C4-2B (cell line): ENCODE data around the gene OR8B4.
A peak's percentile ranks its signal among the peaks of the same experiment; 100 is the strongest.
"Not testable (repeated sequence)": the region's sequence is repeated elsewhere in the genome, so short reads cannot be mapped to it uniquely, and the experiment has no call there.

ENCODE experiments used
- H3K27ac ChIP-seq: fragments of 450-650 bp; 2 replicates; pipeline ENCODE4 v1.5.1; 2017
- ZFX ChIP-seq: fragments of 450-650 bp; IDR thresholded peaks from 2 replicates; pipeline ENCODE4 v1.6.1; 2017
- TF ChIP-seq, protein P1 (sequence below): fragments of 450-650 bp; conservative IDR thresholded peaks from 2 replicates; pipeline ENCODE4 v1.5.1; 2017; ENCODE audit warnings: mild to moderate bottlenecking

Gene OR8B4

DNA sequence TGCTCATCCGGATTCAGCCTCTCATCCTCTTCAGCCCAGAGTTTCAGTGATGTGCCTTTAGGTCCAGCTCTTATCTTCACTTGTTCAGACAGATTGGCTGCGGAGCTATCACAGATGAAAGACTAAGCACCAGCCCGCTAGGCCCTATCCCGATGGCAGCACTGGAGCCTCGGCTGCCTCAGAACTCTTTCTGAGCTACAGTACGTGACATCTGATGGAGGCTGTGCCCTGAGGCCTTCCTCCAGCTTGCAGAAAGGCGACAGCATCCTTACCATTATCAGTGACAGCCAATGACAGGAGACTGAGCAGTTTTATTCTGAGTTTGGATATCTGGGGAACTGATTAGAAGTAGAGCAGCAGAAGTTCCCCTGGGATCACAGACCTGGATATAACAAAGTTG, 16.8 kb upstream of the OR8B4 start:
- no peak overlapping the region for H3K27ac ChIP-seq
- no peak for TF ChIP-seq ZFX
- TF ChIP-seq, protein P1, sequence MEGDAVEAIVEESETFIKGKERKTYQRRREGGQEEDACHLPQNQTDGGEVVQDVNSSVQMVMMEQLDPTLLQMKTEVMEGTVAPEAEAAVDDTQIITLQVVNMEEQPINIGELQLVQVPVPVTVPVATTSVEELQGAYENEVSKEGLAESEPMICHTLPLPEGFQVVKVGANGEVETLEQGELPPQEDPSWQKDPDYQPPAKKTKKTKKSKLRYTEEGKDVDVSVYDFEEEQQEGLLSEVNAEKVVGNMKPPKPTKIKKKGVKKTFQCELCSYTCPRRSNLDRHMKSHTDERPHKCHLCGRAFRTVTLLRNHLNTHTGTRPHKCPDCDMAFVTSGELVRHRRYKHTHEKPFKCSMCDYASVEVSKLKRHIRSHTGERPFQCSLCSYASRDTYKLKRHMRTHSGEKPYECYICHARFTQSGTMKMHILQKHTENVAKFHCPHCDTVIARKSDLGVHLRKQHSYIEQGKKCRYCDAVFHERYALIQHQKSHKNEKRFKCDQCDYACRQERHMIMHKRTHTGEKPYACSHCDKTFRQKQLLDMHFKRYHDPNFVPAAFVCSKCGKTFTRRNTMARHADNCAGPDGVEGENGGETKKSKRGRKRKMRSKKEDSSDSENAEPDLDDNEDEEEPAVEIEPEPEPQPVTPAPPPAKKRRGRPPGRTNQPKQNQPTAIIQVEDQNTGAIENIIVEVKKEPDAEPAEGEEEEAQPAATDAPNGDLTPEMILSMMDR = no peak

DNA sequence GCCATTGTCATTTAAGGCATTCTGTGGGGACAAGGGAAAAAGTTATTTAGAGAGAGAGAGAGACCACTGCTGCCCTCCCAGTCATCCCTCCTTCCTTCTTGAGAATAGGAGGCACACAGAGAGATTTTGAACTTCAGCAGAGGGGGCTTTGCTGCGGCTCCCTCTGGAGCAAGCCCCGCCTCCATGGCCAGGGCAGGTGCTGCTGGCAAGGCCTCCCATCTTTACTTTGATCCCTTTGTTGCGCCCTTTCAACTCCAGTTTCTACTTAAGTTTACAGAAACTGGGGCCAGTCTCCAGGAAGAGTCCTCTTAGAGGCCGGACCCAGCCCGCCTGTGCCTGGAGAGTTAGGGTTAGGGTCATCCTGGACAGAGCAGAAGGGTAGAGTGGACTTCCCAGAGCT, 16.4 kb upstream of the OR8B4 start:
- H3K27ac ChIP-seq = no peak overlapping the region
- TF ChIP-seq, protein P1 = no peak
- TF ChIP-seq ZFX = no peak

DNA sequence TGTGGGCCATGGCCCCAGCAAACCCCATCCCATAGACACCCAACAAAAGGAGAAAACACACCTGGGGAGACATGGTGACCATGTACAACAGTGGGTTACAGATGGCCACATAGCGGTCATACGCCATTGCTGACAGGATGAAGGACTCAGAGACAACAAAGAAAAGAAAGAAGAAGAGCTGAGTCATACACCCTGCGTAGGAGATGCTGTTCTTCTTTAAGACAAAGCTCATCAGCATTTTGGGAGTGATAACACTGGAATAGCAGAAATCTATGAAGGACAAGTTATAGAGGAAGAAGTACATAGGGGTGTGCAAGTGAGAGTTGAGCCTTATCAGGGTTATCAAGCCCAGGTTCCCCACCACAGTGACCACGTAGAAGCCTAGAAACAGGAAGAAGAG, 15.9 kb upstream of the OR8B4 start:
- TF ChIP-seq ZFX = no peak
- TF ChIP-seq, protein P1 = no peak
- no peak overlapping the region for H3K27ac ChIP-seq

DNA sequence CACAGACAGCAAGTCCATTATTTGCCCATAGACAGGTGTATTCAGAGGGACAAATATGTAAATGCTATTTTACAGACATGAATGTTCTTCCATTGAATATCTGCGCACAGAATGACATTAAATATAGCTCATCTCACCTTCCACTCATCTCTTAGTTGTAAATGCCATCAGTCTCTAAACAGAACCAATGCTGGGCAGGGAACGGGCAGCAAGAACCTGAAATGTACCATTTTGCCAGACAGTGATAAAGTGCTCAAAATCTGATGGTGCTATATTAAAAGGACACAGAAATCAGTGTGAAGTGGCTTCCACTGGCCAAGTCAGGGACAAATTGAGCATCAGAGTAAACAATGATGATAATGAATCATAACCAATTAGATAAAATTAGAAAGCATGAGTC, 10.0 kb upstream of the OR8B4 start:
- TF ChIP-seq, protein P1 = no peak
- TF ChIP-seq ZFX = no peak
- no peak overlapping the region for H3K27ac ChIP-seq

DNA sequence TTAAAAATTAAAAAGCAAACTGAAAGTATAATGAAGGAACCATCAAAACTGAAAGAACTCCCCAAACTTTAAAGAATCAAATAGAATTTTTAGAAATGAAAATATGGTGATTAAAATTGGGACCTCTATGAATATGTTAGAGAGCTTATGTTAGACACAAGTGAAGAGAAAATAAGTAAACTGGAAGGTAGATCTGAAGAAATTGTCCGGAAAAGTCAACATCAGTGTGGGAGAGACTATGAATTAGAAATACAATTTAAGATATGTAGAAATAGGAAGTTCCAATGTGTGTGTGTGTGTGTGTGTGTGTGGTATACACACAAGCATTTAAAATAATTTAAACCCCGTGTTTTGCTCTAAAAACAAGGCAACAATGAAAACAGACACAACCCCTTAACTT, 4.9 kb upstream of the OR8B4 start:
- H3K27ac ChIP-seq = no peak overlapping the region
- TF ChIP-seq ZFX = no peak
- TF ChIP-seq, protein P1 = no peak

DNA sequence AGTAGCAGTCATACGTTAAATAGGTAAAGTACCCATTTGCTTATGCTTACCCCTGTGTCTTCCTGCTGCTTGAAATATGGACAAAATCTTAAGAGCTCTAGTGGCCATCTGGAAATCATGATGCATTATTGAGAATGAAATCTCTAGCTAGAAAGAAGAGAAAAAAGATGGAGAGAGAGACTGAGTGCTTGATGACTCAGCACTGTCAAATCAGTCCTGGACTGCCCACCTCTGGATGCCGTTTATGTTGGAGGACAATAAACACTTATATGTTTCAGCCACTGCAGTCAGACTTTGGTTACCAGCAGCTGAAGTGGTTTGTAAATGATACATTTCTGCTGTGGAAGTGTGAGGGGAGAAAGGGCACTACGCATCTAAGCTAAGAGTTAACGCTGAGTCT, 3.6 kb downstream of the OR8B4 start:
- TF ChIP-seq ZFX = no peak
- no peak overlapping the region for H3K27ac ChIP-seq

DNA sequence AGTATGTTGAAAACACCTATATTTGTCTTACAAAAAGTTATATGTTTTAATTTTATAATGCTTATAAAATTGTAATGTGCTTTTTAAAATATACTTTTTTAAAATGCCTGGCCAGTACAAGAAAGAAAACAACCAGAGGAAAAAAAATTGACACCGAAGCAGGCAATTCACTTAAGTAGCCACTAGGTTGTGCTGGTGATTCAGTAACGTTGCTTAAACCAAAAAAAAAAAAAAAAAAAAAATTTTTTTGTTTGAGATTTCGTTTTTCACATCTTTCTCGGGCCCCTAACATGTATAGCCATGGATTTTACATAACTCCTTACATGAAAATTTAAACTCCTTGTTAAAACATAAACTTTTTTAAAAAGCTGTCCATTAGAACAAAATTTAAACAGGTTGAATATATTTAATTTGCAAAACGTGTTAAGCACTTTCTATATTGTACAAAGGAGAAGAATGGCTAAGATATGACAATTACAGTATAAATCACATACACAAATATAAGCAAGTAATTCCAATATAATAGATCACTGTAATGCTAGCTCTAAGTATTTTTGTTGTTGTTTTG, 9.2 kb downstream of the OR8B4 start:
- TF ChIP-seq ZFX = no peak
- TF ChIP-seq, protein P1 = peak; percentile 83
- no peak overlapping the region for H3K27ac ChIP-seq

DNA sequence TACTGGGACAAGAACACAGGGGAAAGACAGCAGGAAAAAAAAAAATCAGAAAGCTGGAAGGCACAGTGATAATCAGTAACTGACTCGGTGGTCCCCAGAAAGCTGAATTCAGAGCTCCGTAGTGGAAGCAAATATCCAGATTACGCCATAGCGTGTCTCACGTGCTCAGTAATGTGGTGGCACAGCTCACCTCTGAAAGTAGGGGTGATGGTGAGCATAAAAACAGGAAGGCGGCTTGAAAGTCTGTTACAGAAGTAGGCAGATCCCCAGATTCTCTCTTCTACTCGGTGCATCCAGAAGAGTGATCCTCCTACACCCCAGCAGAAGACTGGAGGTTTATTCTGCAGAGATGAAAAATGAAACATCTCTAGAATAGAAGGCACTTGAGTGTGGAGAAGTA, 14.8 kb downstream of the OR8B4 start:
- H3K27ac ChIP-seq = no peak overlapping the region
- no peak for TF ChIP-seq ZFX

DNA sequence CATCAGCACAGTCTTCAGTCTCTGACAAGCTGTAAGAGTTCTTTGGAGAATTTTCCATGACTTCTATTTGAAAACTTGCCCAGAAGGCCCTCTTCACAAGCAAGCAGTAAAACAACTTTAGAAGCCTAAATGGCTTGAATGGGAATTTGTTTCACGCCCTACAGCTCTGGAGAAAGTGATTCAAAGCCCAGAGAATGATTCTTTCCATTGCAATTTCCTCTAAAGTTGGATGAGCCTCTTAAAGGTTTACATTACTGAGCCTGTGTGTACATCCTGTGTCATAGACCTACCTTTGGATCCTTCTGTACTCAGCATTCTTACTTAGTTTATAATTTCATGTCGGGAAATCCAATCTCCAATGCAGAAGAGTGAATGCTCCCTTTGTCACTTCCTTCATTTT, 19.1 kb downstream of the OR8B4 start:
- H3K27ac ChIP-seq = no peak overlapping the region
- TF ChIP-seq, protein P1 = no peak
- no peak for TF ChIP-seq ZFX

DNA sequence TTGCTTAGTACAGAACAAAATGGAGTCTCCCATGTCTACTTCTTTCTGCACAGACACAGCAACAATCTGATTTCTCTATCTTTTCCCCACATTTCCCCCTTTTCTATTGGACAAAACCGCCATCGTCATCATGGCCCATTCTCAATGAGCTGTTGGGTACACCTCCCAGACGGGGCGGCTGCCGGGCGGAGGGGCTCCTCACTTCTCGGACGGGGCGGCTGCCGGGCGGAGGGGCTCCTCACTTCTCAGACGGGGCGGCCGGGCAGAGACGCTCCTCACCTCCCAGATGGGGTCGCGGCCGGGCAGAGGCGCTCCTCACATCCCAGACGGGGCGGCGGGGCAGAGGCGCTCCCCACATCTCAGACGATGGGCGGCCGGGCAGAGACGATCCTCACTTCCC, 21.5 kb downstream of the OR8B4 start:
- H3K27ac ChIP-seq = not testable (repeated sequence)
